Activated CD4-positive, alpha-beta memory T cell treated with anti-CD3 and anti-CD28 coated beads, Interleukin-2, amount 10 ng/mL, durations not matched to agents 7 days and 5 days (primary cell): ENCODE results near the gene NBEAL2. TPM values are rescaled to one million over a fixed set of nuclear protein-coding genes. Genes with fewer than 3 reads are reported as not detected.
A peak's percentile ranks its signal among the peaks of the same experiment; 100 is the strongest.

Experiments used
- CTCF ChIA-PET: fragments of 350-600 bp; sonication (Branson Sonifier 250); formaldehyde crosslinking; loops from one replicate; lab custom pipeline; 2021; ENCODE audit warnings: antibody characterized with exemption, inconsistent platforms; lab: Charles Lee
- POLR2A ChIA-PET: fragments of 350-600 bp; sonication (Branson Sonifier 250); formaldehyde crosslinking; loops from one replicate; lab custom pipeline; 2021; ENCODE audit warnings: antibody characterized with exemption; lab: Charles Lee
- DNase-seq: peaks from one replicate; pipeline ENCODE4 v3.0.0-alpha.2; 2020
- H3K27ac Mint-ChIP-seq: one replicate; pipeline ENCODE4 v1.8.0; 2021; ENCODE audit warnings: mild to moderate bottlenecking, mixed read lengths
- H3K27me3 Mint-ChIP-seq: one replicate; pipeline ENCODE4 v1.8.0; 2021; ENCODE audit warnings: mixed read lengths
- H3K36me3 Mint-ChIP-seq: one replicate; pipeline ENCODE4 v1.8.0; 2021; ENCODE audit warnings: low read depth, mixed read lengths
- H3K4me1 Mint-ChIP-seq: one replicate; pipeline ENCODE4 v1.8.0; 2021; ENCODE audit warnings: mixed read lengths
- H3K4me3 Mint-ChIP-seq: one replicate; pipeline ENCODE4 v1.8.0; 2021; ENCODE audit warnings: mild to moderate bottlenecking, mixed read lengths
- H3K9me3 Mint-ChIP-seq: one replicate; pipeline ENCODE4 v1.8.0; 2021; ENCODE audit warnings: mixed read lengths
- total RNA-seq, 2 experiments: library from RNA; stranded (reverse); gene quantifications; one replicate each; pipeline ENCODE4 v1.2.3, GENCODE V29; 2021

The NBEAL2 gene
- total RNA-seq, 2 experiments from 2014 or later = 254 to 267 TPM

GRCh38 chr3:46981932-46982471 lies 2.5 kb downstream of the NBEAL2 start:
- H3K9me3 Mint-ChIP-seq = no peaks in the 10 kb centered on the region
- CTCF ChIA-PET = interaction anchor here (0.9 to 2.2 kb wide), 5 partner anchors 9 to 58 kb away, joined by 3 to 8 read pairs (median 4); no protein-coding TSS in a partner anchor
- peak overlapping the region; percentile 89 for H3K4me3 Mint-ChIP-seq
- peaks cover 72% of the 10 kb centered on the region for H3K4me1 Mint-ChIP-seq
- POLR2A ChIA-PET = interaction anchor here (0.8 to 7.7 kb wide), 8 partner anchors 11 to 52 kb away, joined by 3 to 64 read pairs (median 5); no protein-coding TSS in a partner anchor
- peaks cover 32% of the 10 kb centered on the region for H3K36me3 Mint-ChIP-seq
- DNase-seq = no peak
- H3K27me3 Mint-ChIP-seq = no peaks in the 10 kb centered on the region
- H3K27ac Mint-ChIP-seq = peak overlapping the region; percentile 90

- CTCF ChIA-PET = interaction anchor here (1.4 to 2.2 kb wide), 3 partner anchors 16 to 59 kb away, joined by 3 to 8 read pairs (median 7); no protein-coding TSS in a partner anchor
- peaks cover 33% of the 10 kb centered on the region for H3K36me3 Mint-ChIP-seq
- POLR2A ChIA-PET = interaction anchor here (1.0 to 7.7 kb wide), 6 partner anchors 11 to 34 kb away, joined by 3 to 64 read pairs (median 6); no protein-coding TSS in a partner anchor
- H3K4me3 Mint-ChIP-seq = peak overlapping the region; percentile 27
- H3K27ac Mint-ChIP-seq = peak overlapping the region; percentile 90
- no peaks in the 10 kb centered on the region for H3K27me3 Mint-ChIP-seq
- peaks cover 74% of the 10 kb centered on the region for H3K4me1 Mint-ChIP-seq
- DNase-seq = no peak
- H3K9me3 Mint-ChIP-seq = no peaks in the 10 kb centered on the region
These were observed 3.1 kb downstream of the NBEAL2 start for GRCh38 chr3:46982546-46982945.

- CTCF ChIA-PET = no interaction called here
- Mint-ChIP-seq H3K27me3 (no peaks in the 10 kb centered on the region), H3K27ac (peak overlapping the region; percentile 89), H3K36me3 (peaks cover 54% of the 10 kb centered on the region), H3K9me3 (no peaks in the 10 kb centered on the region), H3K4me1 (peaks cover 84% of the 10 kb centered on the region), H3K4me3 (no peak overlapping the region)
- POLR2A ChIA-PET = interaction anchor here (1.6 kb wide), 1 partner anchor 9 kb away, joined by 5 read pairs; the partner anchor contains the start of gene CCDC12
- DNase-seq = no peak
These were observed 5.4 kb downstream of the NBEAL2 start for GRCh38 chr3:46984591-46985459.

GRCh38 chr3:46985588-46985987 lies 6.1 kb downstream of the NBEAL2 start:
- Mint-ChIP-seq H3K27me3 (no peaks in the 10 kb centered on the region), H3K27ac (peak overlapping the region; percentile 89), H3K9me3 (no peaks in the 10 kb centered on the region), H3K4me1 (peaks cover 91% of the 10 kb centered on the region), H3K4me3 (no peak overlapping the region), H3K36me3 (peaks cover 60% of the 10 kb centered on the region)
- POLR2A ChIA-PET = interaction anchor here (0.6 to 3.6 kb wide), 3 partner anchors 9 to 89 kb away, joined by 3 to 34 read pairs (median 5); partner anchors contain the start of gene CCDC12
- DNase-seq = no peak
- CTCF ChIA-PET = no interaction called here

GRCh38 chr3:46986055-46986730 lies 6.7 kb downstream of the NBEAL2 start:
- ChIA-PET POLR2A (interaction anchor here (0.6 to 3.9 kb wide), 6 partner anchors 8 to 293 kb away, joined by 3 to 52 read pairs (median 6); partner anchors contain the start of genes CCDC12 and NBEAL2), CTCF (no interaction called here)
- DNase-seq = no peak
- no peaks in the 10 kb centered on the region for H3K27me3 Mint-ChIP-seq
- no peaks in the 10 kb centered on the region for H3K9me3 Mint-ChIP-seq
- peak overlapping the region; percentile 40 for H3K4me3 Mint-ChIP-seq
- H3K27ac Mint-ChIP-seq = peak overlapping the region; percentile 89
- peaks cover 91% of the 10 kb centered on the region for H3K4me1 Mint-ChIP-seq
- H3K36me3 Mint-ChIP-seq = peaks cover 61% of the 10 kb centered on the region

- H3K4me1 Mint-ChIP-seq = peaks cover 87% of the 10 kb centered on the region
- CTCF ChIA-PET = interaction anchor here (0.8 to 1.6 kb wide), 6 partner anchors 8 to 177 kb away, joined by 3 to 8 read pairs (median 4); partner anchors contain the start of genes NBEAL2 and SETD2
- H3K4me3 Mint-ChIP-seq = peak overlapping the region; percentile 81
- no peaks in the 10 kb centered on the region for H3K27me3 Mint-ChIP-seq
- H3K9me3 Mint-ChIP-seq = no peaks in the 10 kb centered on the region
- no peak for DNase-seq
- H3K36me3 Mint-ChIP-seq = peaks cover 61% of the 10 kb centered on the region
- peak overlapping the region; percentile 89 for H3K27ac Mint-ChIP-seq
- POLR2A ChIA-PET = interaction anchor here (0.5 to 3.9 kb wide), 20 partner anchors 9 to 394 kb away, joined by 3 to 52 read pairs (median 4); partner anchors contain the start of genes CCDC12, NBEAL2, PTPN23 and SETD2
These were observed 7.4 kb downstream of the NBEAL2 start for GRCh38 chr3:46986782-46987310.

- peak overlapping the region; percentile 89 for H3K27ac Mint-ChIP-seq
- H3K9me3 Mint-ChIP-seq = no peaks in the 10 kb centered on the region
- ChIA-PET CTCF (interaction anchor here (0.8 to 1.6 kb wide), 6 partner anchors 8 to 177 kb away, joined by 3 to 8 read pairs (median 4); partner anchors contain the start of genes NBEAL2 and SETD2), POLR2A (interaction anchor here (0.5 to 3.9 kb wide), 21 partner anchors 10 to 393 kb away, joined by 3 to 52 read pairs (median 4); partner anchors contain the start of genes CCDC12, NBEAL2, PTPN23 and SETD2)
- peaks cover 84% of the 10 kb centered on the region for H3K4me1 Mint-ChIP-seq
- H3K27me3 Mint-ChIP-seq = no peaks in the 10 kb centered on the region
- peaks cover 62% of the 10 kb centered on the region for H3K36me3 Mint-ChIP-seq
- peak overlapping the region; percentile 81 for H3K4me3 Mint-ChIP-seq
- DNase-seq = no peak
These were observed 7.9 kb downstream of the NBEAL2 start for GRCh38 chr3:46987319-46987742.

GRCh38 chr3:46987743-46988401 lies 8.4 kb downstream of the NBEAL2 start:
- peak overlapping the region; percentile 81 for H3K4me3 Mint-ChIP-seq
- peaks cover 61% of the 10 kb centered on the region for H3K36me3 Mint-ChIP-seq
- ChIA-PET CTCF (interaction anchor here (0.8 to 1.6 kb wide), 6 partner anchors 9 to 176 kb away, joined by 3 to 8 read pairs (median 4); partner anchors contain the start of genes NBEAL2 and SETD2), POLR2A (interaction anchor here (0.8 to 3.9 kb wide), 20 partner anchors 9 to 393 kb away, joined by 3 to 52 read pairs (median 4); partner anchors contain the start of genes CCDC12, NBEAL2, PTPN23 and SETD2)
- DNase-seq = peak; percentile 94
- H3K9me3 Mint-ChIP-seq = no peaks in the 10 kb centered on the region
- H3K27ac Mint-ChIP-seq = peak overlapping the region; percentile 89
- no peaks in the 10 kb centered on the region for H3K27me3 Mint-ChIP-seq
- peaks cover 82% of the 10 kb centered on the region for H3K4me1 Mint-ChIP-seq

- DNase-seq = no peak
- peak overlapping the region; percentile 89 for H3K27ac Mint-ChIP-seq
- H3K4me1 Mint-ChIP-seq = peaks cover 76% of the 10 kb centered on the region
- no peaks in the 10 kb centered on the region for H3K27me3 Mint-ChIP-seq
- H3K4me3 Mint-ChIP-seq = peak overlapping the region; percentile 81
- H3K36me3 Mint-ChIP-seq = peaks cover 63% of the 10 kb centered on the region
- CTCF ChIA-PET = no interaction called here
- POLR2A ChIA-PET = interaction anchor here (3.6 to 3.9 kb wide), 2 partner anchors 11 to 41 kb away, joined by 34 to 52 read pairs; partner anchors contain the start of genes CCDC12 and NBEAL2
- H3K9me3 Mint-ChIP-seq = no peaks in the 10 kb centered on the region
These were observed 9.2 kb downstream of the NBEAL2 start for GRCh38 chr3:46988616-46989015.

- H3K27me3 Mint-ChIP-seq = no peaks in the 10 kb centered on the region
- POLR2A ChIA-PET = interaction anchor here (3.6 to 3.9 kb wide), 2 partner anchors 12 to 42 kb away, joined by 34 to 52 read pairs; partner anchors contain the start of genes CCDC12 and NBEAL2
- peak overlapping the region; percentile 89 for H3K27ac Mint-ChIP-seq
- DNase-seq = no peak
- peak overlapping the region; percentile 81 for H3K4me3 Mint-ChIP-seq
- H3K9me3 Mint-ChIP-seq = no peaks in the 10 kb centered on the region
- CTCF ChIA-PET = interaction anchor here (0.5 kb wide), 1 partner anchor 486 kb away, joined by 3 read pairs; the partner anchor contains the start of gene SCAP
- peaks cover 73% of the 10 kb centered on the region for H3K4me1 Mint-ChIP-seq
- H3K36me3 Mint-ChIP-seq = peaks cover 63% of the 10 kb centered on the region
These were observed 9.8 kb downstream of the NBEAL2 start for GRCh38 chr3:46989146-46989810.
